Measurements from ENCODE around the gene PRKACA. TPM values are rescaled to one million over a fixed set of nuclear protein-coding genes. Genes with fewer than 3 reads are reported as not detected.

PRKACA gene
- total RNA-seq, 1 experiment from 2014 or later = 56.7 TPM

- Histone ChIP-seq H3K4me3 (ENCODE audit: low read depth, low read length, poor library complexity, severe bottlenecking) (peak overlapping the region; percentile 89), H3K9me3 (ENCODE audit: low read depth, low read length, poor library complexity, severe bottlenecking) (no peaks in the 10 kb centered on the region), H3K4me1 (ENCODE audit: insufficient read depth, low read length, poor library complexity, severe bottlenecking) (peaks cover 21% of the 10 kb centered on the region), H3K36me3 (ENCODE audit: insufficient read depth, low read length, poor library complexity, severe bottlenecking) (peaks cover 4% of the 10 kb centered on the region), H3K27ac (ENCODE audit: low read depth, low read length, poor library complexity, severe bottlenecking) (peak overlapping the region; percentile 84), H3K27me3 (replicated peaks; ENCODE audit: insufficient read depth, low read depth, low read length, poor library complexity) (no peaks in the 10 kb centered on the region)
- no peak for DNase-seq (ENCODE audit: low spot score)
- no peak for TF ChIP-seq CTCF (conservative IDR thresholded peaks at IDR 0.05; ENCODE audit: low read depth, low read length)
- no peak for TF ChIP-seq EZH2 (IDR thresholded peaks at IDR 0.05; ENCODE audit: borderline replicate concordance, low read depth, low read length, poor library complexity, severe bottlenecking)
- BruUV-seq (replicated peaks) = no TSS peak
- CTCF ChIA-PET = interaction anchor here (0.5 to 1.4 kb wide), 9 partner anchors 10 to 342 kb away, joined by 3 to 7 read pairs (median 4); no protein-coding TSS in a partner anchor
- POLR2A ChIA-PET (ENCODE audit: low non-redundant PET) = interaction anchor here (0.6 to 0.7 kb wide), 3 partner anchors 187 to 313 kb away, joined by 3 to 7 read pairs (median 3); no protein-coding TSS in a partner anchor
- intact Hi-C loops (cut with micrococcal nuclease; ENCODE audit: unreplicated experiment) = loop anchor here (5.0 kb wide), 3 partner anchors 211 to 346 kb away; no protein-coding TSS in a partner anchor
Measured at GRCh38 chr19:14135985-14136508, 18.5 kb upstream of the PRKACA start.

- Histone ChIP-seq H3K36me3 (ENCODE audit: insufficient read depth, low read length, poor library complexity, severe bottlenecking) (peaks cover 4% of the 10 kb centered on the region), H3K4me1 (ENCODE audit: insufficient read depth, low read length, poor library complexity, severe bottlenecking) (peaks cover 21% of the 10 kb centered on the region), H3K27ac (ENCODE audit: low read depth, low read length, poor library complexity, severe bottlenecking) (peak overlapping the region; percentile 84), H3K27me3 (replicated peaks; ENCODE audit: insufficient read depth, low read depth, low read length, poor library complexity) (no peaks in the 10 kb centered on the region), H3K4me3 (ENCODE audit: low read depth, low read length, poor library complexity, severe bottlenecking) (peak overlapping the region; percentile 89), H3K9me3 (ENCODE audit: low read depth, low read length, poor library complexity, severe bottlenecking) (no peaks in the 10 kb centered on the region)
- no peak for TF ChIP-seq EZH2 (IDR thresholded peaks at IDR 0.05; ENCODE audit: borderline replicate concordance, low read depth, low read length, poor library complexity, severe bottlenecking)
- no peak for TF ChIP-seq CTCF (conservative IDR thresholded peaks at IDR 0.05; ENCODE audit: low read depth, low read length)
- ChIA-PET CTCF (no interaction called here), POLR2A (ENCODE audit: low non-redundant PET) (interaction anchor here (0.6 kb wide), 1 partner anchor 253 kb away, joined by 7 read pairs; no protein-coding TSS in a partner anchor)
- BruUV-seq (replicated peaks) = no TSS peak
- no peak for DNase-seq (ENCODE audit: low spot score)
- intact Hi-C loops (cut with micrococcal nuclease; ENCODE audit: unreplicated experiment) = loop anchor here (5.0 kb wide), 3 partner anchors 212 to 347 kb away; no protein-coding TSS in a partner anchor
Measured at GRCh38 chr19:14135355-14135754, 17.8 kb upstream of the PRKACA start.

DNA sequence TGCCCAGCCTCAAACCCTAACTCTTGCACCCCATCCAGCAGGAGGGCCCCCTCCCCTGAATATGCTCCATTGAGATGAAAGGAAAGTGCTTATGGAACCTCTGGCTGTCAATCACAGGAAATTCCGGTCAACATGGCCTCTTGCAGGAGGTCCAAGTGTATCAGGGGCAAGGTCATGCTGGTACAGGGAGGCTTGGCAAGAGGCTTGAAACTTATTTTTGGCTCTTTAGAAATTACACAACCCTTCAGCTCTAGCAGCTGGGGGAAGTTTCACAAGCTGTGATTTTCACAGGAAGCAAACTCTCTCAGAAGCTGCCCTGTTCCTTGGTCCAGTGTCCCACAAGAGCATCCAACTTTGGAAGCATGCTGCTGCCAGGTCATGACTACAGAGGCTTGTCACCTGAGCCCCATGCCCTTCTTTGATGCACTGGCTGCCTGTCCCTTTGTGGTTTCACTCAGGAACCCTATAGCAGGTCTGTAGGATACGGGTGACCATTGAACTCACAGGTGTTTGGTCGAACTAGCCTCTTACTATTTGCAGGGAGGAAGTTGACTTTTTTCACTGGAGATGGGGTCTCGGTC lies 10.5 kb upstream of the PRKACA start:
- CTCF ChIA-PET = no interaction called here
- Histone ChIP-seq H3K4me3 (ENCODE audit: low read depth, low read length, poor library complexity, severe bottlenecking) (no peak overlapping the region), H3K9me3 (ENCODE audit: low read depth, low read length, poor library complexity, severe bottlenecking) (no peaks in the 10 kb centered on the region), H3K27ac (ENCODE audit: low read depth, low read length, poor library complexity, severe bottlenecking) (no peak overlapping the region), H3K27me3 (replicated peaks; ENCODE audit: insufficient read depth, low read depth, low read length, poor library complexity) (no peaks in the 10 kb centered on the region), H3K4me1 (ENCODE audit: insufficient read depth, low read length, poor library complexity, severe bottlenecking) (no peaks in the 10 kb centered on the region), H3K36me3 (ENCODE audit: insufficient read depth, low read length, poor library complexity, severe bottlenecking) (peaks cover 19% of the 10 kb centered on the region)
- BruUV-seq (replicated peaks) = no TSS peak
- TF ChIP-seq CTCF (conservative IDR thresholded peaks at IDR 0.05; ENCODE audit: low read depth, low read length) = no peak
- no peak for TF ChIP-seq EZH2 (IDR thresholded peaks at IDR 0.05; ENCODE audit: borderline replicate concordance, low read depth, low read length, poor library complexity, severe bottlenecking)
- intact Hi-C loops (cut with micrococcal nuclease; ENCODE audit: unreplicated experiment) = no loop called here
- POLR2A ChIA-PET (ENCODE audit: low non-redundant PET) = no interaction called here
- no peak for DNase-seq (ENCODE audit: low spot score)

Data from A673 (cell line).